IMR-90 (cell line): ENCODE measurements around the gene FSTL3.

Source experiments
- CEBPB ChIP-seq: IDR thresholded peaks from 2 replicates; pipeline ENCODE4 v1.6.1; 2012; ENCODE audit warnings: low read depth, low read length, improper control_type of control experiment
- CHD1 ChIP-seq: IDR thresholded peaks from 2 replicates; pipeline ENCODE4 v1.6.1; 2012; ENCODE audit warnings: low read depth, low read length, improper control_type of control experiment
- FOS ChIP-seq: fragments of 150-350 bp; IDR thresholded peaks from 2 replicates; pipeline ENCODE4 v1.6.1; 2016; ENCODE audit warnings: low read depth, low read length
- POLR2A ChIP-seq: IDR thresholded peaks from 2 replicates; pipeline ENCODE4 v1.6.1; 2012; ENCODE audit warnings: mild to moderate bottlenecking, low read depth, low read length
- RCOR1 ChIP-seq: IDR thresholded peaks from 2 replicates; pipeline ENCODE4 v1.6.1; 2012; ENCODE audit warnings: mild to moderate bottlenecking, low read length, improper control_type of control experiment; ENCODE audit not compliant: insufficient replicate concordance
- TF ChIP-seq, protein P1 (sequence below): conservative IDR thresholded peaks from 2 replicates; pipeline ENCODE4 v1.5.1; 2012; ENCODE audit warnings: mild to moderate bottlenecking, low read depth, low read length, improper control_type of control experiment
- TF ChIP-seq, protein P2 (sequence below): fragments of 150-350 bp; IDR thresholded peaks from 2 replicates; pipeline ENCODE4 v1.6.1; 2017; ENCODE audit warnings: mild to moderate bottlenecking, antibody characterized with exemption, low read length, low read depth

DNA sequence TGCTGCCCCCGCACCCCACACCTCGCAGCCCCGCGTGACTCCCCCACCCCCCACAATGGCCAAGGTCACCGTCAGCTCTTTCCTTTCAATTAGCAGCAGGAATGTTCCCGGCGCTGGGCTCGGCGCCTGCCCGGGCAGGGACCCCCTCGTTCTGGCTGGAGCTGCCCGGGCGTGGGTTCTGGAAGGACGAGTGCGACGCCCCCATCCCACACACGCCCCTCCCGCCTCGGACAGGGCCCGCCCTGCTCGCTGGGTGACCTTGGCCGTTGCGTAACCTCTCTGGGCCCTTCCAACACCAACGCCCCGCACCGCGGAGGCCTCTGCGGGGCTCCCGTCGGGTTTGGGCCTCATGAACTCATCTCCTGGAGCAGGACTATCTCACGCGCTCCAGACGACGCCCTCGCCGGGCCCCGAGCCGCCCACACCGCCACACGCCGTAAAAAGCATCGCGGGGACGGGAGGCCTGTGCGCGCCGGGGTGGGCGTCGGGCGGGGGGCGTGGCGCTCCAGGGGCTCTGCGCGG lies 42.9 kb downstream of the FSTL3 start:
- TF ChIP-seq, protein P1, sequence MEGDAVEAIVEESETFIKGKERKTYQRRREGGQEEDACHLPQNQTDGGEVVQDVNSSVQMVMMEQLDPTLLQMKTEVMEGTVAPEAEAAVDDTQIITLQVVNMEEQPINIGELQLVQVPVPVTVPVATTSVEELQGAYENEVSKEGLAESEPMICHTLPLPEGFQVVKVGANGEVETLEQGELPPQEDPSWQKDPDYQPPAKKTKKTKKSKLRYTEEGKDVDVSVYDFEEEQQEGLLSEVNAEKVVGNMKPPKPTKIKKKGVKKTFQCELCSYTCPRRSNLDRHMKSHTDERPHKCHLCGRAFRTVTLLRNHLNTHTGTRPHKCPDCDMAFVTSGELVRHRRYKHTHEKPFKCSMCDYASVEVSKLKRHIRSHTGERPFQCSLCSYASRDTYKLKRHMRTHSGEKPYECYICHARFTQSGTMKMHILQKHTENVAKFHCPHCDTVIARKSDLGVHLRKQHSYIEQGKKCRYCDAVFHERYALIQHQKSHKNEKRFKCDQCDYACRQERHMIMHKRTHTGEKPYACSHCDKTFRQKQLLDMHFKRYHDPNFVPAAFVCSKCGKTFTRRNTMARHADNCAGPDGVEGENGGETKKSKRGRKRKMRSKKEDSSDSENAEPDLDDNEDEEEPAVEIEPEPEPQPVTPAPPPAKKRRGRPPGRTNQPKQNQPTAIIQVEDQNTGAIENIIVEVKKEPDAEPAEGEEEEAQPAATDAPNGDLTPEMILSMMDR: no peak
- TF ChIP-seq POLR2A (no peak), CHD1 (no peak), FOS (no peak), RCOR1 (no peak), CEBPB (peak; percentile 85)
- TF ChIP-seq, protein P2, sequence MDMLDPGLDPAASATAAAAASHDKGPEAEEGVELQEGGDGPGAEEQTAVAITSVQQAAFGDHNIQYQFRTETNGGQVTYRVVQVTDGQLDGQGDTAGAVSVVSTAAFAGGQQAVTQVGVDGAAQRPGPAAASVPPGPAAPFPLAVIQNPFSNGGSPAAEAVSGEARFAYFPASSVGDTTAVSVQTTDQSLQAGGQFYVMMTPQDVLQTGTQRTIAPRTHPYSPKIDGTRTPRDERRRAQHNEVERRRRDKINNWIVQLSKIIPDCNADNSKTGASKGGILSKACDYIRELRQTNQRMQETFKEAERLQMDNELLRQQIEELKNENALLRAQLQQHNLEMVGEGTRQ: no peak
